SU-DHL-6 (cell line): ENCODE results near the gene ENTPD8.
A peak's percentile ranks its signal among the peaks of the same experiment; 100 is the strongest.

Experiments used
- H2AFZ ChIP-seq: fragments of 200-600 bp; sonication (generic); 2 replicates; pipeline ENCODE4 v1.6.1; 2014; ENCODE audit warnings: low read depth, mild to moderate bottlenecking, moderate library complexity, mixed read lengths, antibody characterized with exemption, low read length; ENCODE audit not compliant: severe bottlenecking
- H3F3A ChIP-seq: fragments of 200-600 bp; shearing (Covaris generic); 2 replicates; pipeline ENCODE4 v1.6.0; 2016; ENCODE audit warnings: antibody characterized with exemption, mild to moderate bottlenecking; ENCODE audit not compliant: insufficient read depth
- H3K27ac ChIP-seq: fragments of 200-600 bp; sonication (generic); 2 replicates; pipeline ENCODE4 v1.5.1; 2016; ENCODE audit warnings: low read depth, mild to moderate bottlenecking, low read length, moderate library complexity, mixed read lengths
- H3K27me3 ChIP-seq: fragments of 200-600 bp; sonication (generic), shearing (Covaris generic); 2 replicates; pipeline ENCODE4 v1.6.0; 2014; ENCODE audit warnings: mild to moderate bottlenecking, low read length
- H3K36me3 ChIP-seq: fragments of 200-600 bp; sonication (generic); 2 replicates; pipeline ENCODE4 v1.6.1; 2014; ENCODE audit warnings: mild to moderate bottlenecking, low read length, mixed read lengths
- H3K4me2 ChIP-seq: fragments of 300-600, 200-600 bp; shearing (Covaris generic), sonication (generic); 2 replicates; pipeline ENCODE4 v1.6.0; 2014; ENCODE audit warnings: low read length, low read depth, mild to moderate bottlenecking; ENCODE audit not compliant: poor library complexity, severe bottlenecking
- H3K4me3 ChIP-seq: fragments of 200-600 bp; sonication (generic); 2 replicates; pipeline ENCODE4 v1.5.1; 2014; ENCODE audit warnings: antibody characterized with exemption, low read length, mild to moderate bottlenecking, mixed read lengths; ENCODE audit not compliant: insufficient read depth, poor library complexity, severe bottlenecking
- H3K79me2 ChIP-seq: fragments of 200-600 bp; sonication (generic); 2 replicates; pipeline ENCODE4 v1.6.1; 2014; ENCODE audit warnings: mild to moderate bottlenecking, low read length, moderate library complexity; ENCODE audit not compliant: insufficient read depth
- H3K9ac ChIP-seq: fragments of 200-600 bp; sonication (generic); 2 replicates; pipeline ENCODE4 v1.7.0; 2014; ENCODE audit warnings: mild to moderate bottlenecking, low read length
- H3K9me2 ChIP-seq: fragments of 200-600 bp; sonication (generic); replicated peaks from 2 replicates; pipeline ENCODE4 v1.6.1; 2014; ENCODE audit warnings: low read length; ENCODE audit not compliant: insufficient read depth
- H3K9me3 ChIP-seq: fragments of 200-600 bp; sonication (generic); 2 replicates; pipeline ENCODE4 v1.6.1; 2014; ENCODE audit warnings: low read length, mixed read lengths; ENCODE audit not compliant: insufficient read depth
- H4K20me1 ChIP-seq: fragments of 200-600 bp; sonication (generic); 2 replicates; pipeline ENCODE4 v1.6.1; 2014; ENCODE audit warnings: low read depth, mild to moderate bottlenecking, antibody characterized with exemption, low read length, moderate library complexity, mixed read lengths
- EZH2phosphoT487 ChIP-seq: fragments of 200-600 bp; sonication (generic), shearing (Covaris generic); conservative IDR thresholded peaks from 2 replicates; pipeline ENCODE4 v1.6.1; 2018; ENCODE audit warnings: mild to moderate bottlenecking, antibody characterized with exemption, low read length, moderate library complexity, mixed read lengths
- TF ChIP-seq, protein P1 (sequence below): fragments of 200-600 bp; sonication (generic); IDR thresholded peaks from one replicate; pipeline ENCODE4 v1.5.1; 2017; ENCODE audit warnings: antibody characterized with exemption, mild to moderate bottlenecking, low read length, moderate library complexity; ENCODE audit not compliant: insufficient read depth, poor library complexity, severe bottlenecking

The ENTPD8 gene

DNA sequence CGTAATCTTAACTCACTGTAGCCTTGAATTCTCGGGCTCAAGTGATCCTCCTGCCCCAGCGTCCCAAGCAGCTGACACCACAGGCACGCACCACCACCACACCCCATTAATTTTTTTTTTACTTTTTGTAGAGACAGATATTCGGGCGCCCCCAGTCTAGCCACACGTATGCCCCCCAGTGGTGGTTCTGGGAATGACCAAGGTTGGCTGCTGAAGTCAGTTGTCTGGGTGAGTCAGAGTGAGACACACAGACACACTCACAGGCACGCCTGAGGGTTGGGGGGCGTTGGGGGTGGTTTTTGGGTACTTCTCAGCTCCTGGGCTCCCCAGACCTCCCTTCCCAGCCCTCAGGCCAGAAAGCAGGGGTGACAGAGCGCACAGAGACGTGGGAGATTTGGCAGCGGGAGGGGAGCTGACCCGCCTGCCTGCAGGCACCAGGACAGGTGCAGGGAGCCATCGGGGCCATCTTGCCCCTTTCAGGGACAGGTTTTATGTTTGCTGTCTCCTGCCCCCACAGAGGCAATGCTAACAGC, 4.2 kb upstream of the ENTPD8 start:
- no peaks in the 10 kb centered on the region for H3K9me2 ChIP-seq
- no peak overlapping the region for H2AFZ ChIP-seq
- no peaks in the 10 kb centered on the region for H3K9me3 ChIP-seq
- no peak overlapping the region for H3K27ac ChIP-seq
- TF ChIP-seq EZH2phosphoT487, result no peak
- TF ChIP-seq, protein P1, sequence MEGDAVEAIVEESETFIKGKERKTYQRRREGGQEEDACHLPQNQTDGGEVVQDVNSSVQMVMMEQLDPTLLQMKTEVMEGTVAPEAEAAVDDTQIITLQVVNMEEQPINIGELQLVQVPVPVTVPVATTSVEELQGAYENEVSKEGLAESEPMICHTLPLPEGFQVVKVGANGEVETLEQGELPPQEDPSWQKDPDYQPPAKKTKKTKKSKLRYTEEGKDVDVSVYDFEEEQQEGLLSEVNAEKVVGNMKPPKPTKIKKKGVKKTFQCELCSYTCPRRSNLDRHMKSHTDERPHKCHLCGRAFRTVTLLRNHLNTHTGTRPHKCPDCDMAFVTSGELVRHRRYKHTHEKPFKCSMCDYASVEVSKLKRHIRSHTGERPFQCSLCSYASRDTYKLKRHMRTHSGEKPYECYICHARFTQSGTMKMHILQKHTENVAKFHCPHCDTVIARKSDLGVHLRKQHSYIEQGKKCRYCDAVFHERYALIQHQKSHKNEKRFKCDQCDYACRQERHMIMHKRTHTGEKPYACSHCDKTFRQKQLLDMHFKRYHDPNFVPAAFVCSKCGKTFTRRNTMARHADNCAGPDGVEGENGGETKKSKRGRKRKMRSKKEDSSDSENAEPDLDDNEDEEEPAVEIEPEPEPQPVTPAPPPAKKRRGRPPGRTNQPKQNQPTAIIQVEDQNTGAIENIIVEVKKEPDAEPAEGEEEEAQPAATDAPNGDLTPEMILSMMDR, result peak; percentile 83
- H3F3A ChIP-seq, result peaks cover 6% of the 10 kb centered on the region
- H3K27me3 ChIP-seq, result no peaks in the 10 kb centered on the region
- no peaks in the 10 kb centered on the region for H3K36me3 ChIP-seq
- no peaks in the 10 kb centered on the region for H3K79me2 ChIP-seq
- no peak overlapping the region for H3K4me3 ChIP-seq
- H4K20me1 ChIP-seq, result no peaks in the 10 kb centered on the region
- H3K4me2 ChIP-seq, result no peak overlapping the region
- H3K9ac ChIP-seq, result no peak overlapping the region

DNA sequence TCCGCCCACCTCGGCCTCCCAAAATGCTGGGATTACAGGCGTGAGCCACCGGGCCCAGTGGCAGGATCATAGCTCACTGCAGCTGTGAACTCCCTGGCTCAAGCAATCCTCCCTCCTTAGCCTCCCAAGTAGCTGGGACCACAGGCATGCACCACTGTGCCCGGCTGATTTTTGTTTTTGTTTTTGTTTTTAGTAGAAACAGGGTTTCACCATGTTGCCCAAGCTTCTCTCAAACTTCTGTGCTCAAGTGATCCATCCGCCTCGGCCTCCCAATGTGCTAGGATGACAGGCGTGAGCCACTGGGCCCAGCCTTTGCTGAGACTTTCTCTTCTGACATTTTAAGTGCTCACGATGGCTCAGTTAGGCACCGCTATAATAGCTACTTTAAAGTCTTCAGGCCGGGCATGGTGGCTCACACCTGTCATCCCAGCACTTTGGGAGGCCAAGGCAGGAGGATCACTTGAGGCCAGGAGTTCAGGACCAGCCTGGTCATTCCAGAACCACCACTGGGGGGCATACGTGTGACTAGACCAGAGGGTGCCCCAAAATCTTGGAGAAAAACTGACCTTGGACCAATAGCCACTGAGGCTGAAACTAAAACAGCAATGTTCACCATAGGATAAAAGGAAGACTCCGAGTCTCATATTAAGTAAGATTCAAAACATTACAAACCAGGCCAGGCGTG, 3.1 kb upstream of the ENTPD8 start:
- Histone ChIP-seq H4K20me1 (no peaks in the 10 kb centered on the region), H2AFZ (no peak overlapping the region), H3K9me3 (no peaks in the 10 kb centered on the region), H3K79me2 (no peaks in the 10 kb centered on the region), H3K9ac (no peak overlapping the region), H3K36me3 (no peaks in the 10 kb centered on the region), H3K9me2 (no peaks in the 10 kb centered on the region), H3F3A (peaks cover 6% of the 10 kb centered on the region), H3K27ac (no peak overlapping the region), H3K4me2 (no peak overlapping the region), H3K4me3 (no peak overlapping the region), H3K27me3 (no peaks in the 10 kb centered on the region)
- TF ChIP-seq, protein P1, result no peak
- no peak for TF ChIP-seq EZH2phosphoT487

DNA sequence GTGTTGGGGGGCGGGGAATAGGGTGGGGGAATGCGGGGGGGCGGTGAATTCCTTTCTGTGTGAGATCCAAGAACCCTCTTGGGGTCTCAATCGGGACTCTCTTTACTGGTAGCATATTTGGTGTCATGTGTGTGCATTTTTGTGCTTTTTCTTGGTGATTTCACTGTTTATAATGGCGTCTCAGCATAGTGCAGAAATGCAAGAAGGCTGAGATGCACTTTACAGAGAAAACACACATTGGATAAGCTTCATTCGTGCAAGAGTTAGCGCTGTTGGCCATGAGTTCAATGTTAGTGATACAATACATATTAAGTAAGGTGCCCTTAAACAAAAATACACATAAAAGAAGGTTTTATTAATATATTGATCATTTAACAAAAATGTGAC, 771 bp upstream of the ENTPD8 start:
- Histone ChIP-seq H3K9ac (no peak overlapping the region), H3K4me2 (peak overlapping the region; percentile 28)

More for the DNA sequence above, 771 bp upstream of the ENTPD8 start:
- Histone ChIP-seq H3K27me3 (no peaks in the 10 kb centered on the region), H2AFZ (no peak overlapping the region), H3K9me2 (no peaks in the 10 kb centered on the region), H3K27ac (no peak overlapping the region), H3K79me2 (no peaks in the 10 kb centered on the region), H3F3A (peaks cover 6% of the 10 kb centered on the region), H3K4me3 (no peak overlapping the region), H4K20me1 (no peaks in the 10 kb centered on the region), H3K9me3 (no peaks in the 10 kb centered on the region), H3K36me3 (no peaks in the 10 kb centered on the region)
- no peak for TF ChIP-seq EZH2phosphoT487
- TF ChIP-seq, protein P1, result no peak
